ENCODE data around the gene NPFFR1. TPM values are rescaled to one million over a fixed set of nuclear protein-coding genes. Genes with fewer than 3 reads are reported as not detected.

Gene NPFFR1
- total and polyA plus RNA-seq, 10 of the 15 experiments (the other 5 are each of a cell fraction or from before 2014, with no cell fraction given) = 0.03 TPM; not detected in 9

- no peak for TF ChIP-seq BCLAF1 (IDR thresholded peaks at IDR 0.05)
- TF ChIP-seq TAF1 (IDR thresholded peaks at IDR 0.05; ENCODE audit: borderline replicate concordance, low read depth, low read length) = no peak
- no peak for TF ChIP-seq SREBF2 (IDR thresholded peaks at IDR 0.05; ENCODE audit: low read length)
- no peak for TF ChIP-seq CHD1 (IDR thresholded peaks at IDR 0.05; ENCODE audit: low read depth, low read length)
- no peak for TF ChIP-seq RAD51 (IDR thresholded peaks at IDR 0.05)
- TF ChIP-seq ZNF622 (IDR thresholded peaks at IDR 0.05) = no peak
- no peak for TF ChIP-seq TARDBP (IDR thresholded peaks at IDR 0.05; ENCODE audit: borderline replicate concordance)
- TF ChIP-seq PAX5 (IDR thresholded peaks at IDR 0.05; ENCODE audit: borderline replicate concordance, low read depth, low read length) = no peak
- peak; percentile 58; the same call in 1 of the 2 replicates for TF ChIP-seq NFIC (IDR thresholded peaks at IDR 0.05; ENCODE audit: low read depth, low read length)
- TF ChIP-seq ZBTB33 (IDR thresholded peaks at IDR 0.05) = no peak
- peak; percentile 53; the same call in 1 of the 2 replicates for TF ChIP-seq CREM (IDR thresholded peaks at IDR 0.05; ENCODE audit: low read depth)
- TF ChIP-seq NFYB (IDR thresholded peaks at IDR 0.05; ENCODE audit: insufficient read depth, low read depth, low read length) = no peak
- TF ChIP-seq HSF1 (IDR thresholded peaks at IDR 0.05; ENCODE audit: low read depth, low read length) = no peak
- peak; percentile 89 to 90 for TF ChIP-seq IKZF2 (IDR thresholded peaks at IDR 0.05)
- TF ChIP-seq BMI1 (IDR thresholded peaks at IDR 0.05; ENCODE audit: borderline replicate concordance) = no peak
- TF ChIP-seq RELA (IDR thresholded peaks at IDR 0.05; ENCODE audit: borderline replicate concordance, partially characterized antibody) = no peak
- TF ChIP-seq PML (IDR thresholded peaks at IDR 0.05; ENCODE audit: low read length) = no peak
- no peak for TF ChIP-seq POU2F2 (IDR thresholded peaks at IDR 0.05; ENCODE audit: borderline replicate concordance, low read depth, low read length)
- no peak for TF ChIP-seq PBX3 (IDR thresholded peaks at IDR 0.05; ENCODE audit: insufficient replicate concordance, low read depth, low read length)
- no peak for TF ChIP-seq FOS (IDR thresholded peaks at IDR 0.05; ENCODE audit: borderline replicate concordance, extremely low read depth, insufficient read length)
- TF ChIP-seq HDAC2 (IDR thresholded peaks at IDR 0.05) = no peak
- no peak for TF ChIP-seq MYB (IDR thresholded peaks at IDR 0.05; ENCODE audit: borderline replicate concordance, low read depth, low read length)
- TF ChIP-seq BHLHE40 (IDR thresholded peaks at IDR 0.05; ENCODE audit: borderline replicate concordance in 1 of 2, low read depth in 2 of 2, low read length in 1 of 2) = peak; percentile 82 to 84
- no peak for TF ChIP-seq KAT2A (conservative IDR thresholded peaks at IDR 0.05; ENCODE audit: control insufficient read depth, low read depth, low read length)
These were observed 10.9 kb downstream of the NPFFR1 start (continued) for GRCh38 chr10:70272925-70273316.
